ENCODE data around the gene SLC52A3.

Gene SLC52A3

DNA sequence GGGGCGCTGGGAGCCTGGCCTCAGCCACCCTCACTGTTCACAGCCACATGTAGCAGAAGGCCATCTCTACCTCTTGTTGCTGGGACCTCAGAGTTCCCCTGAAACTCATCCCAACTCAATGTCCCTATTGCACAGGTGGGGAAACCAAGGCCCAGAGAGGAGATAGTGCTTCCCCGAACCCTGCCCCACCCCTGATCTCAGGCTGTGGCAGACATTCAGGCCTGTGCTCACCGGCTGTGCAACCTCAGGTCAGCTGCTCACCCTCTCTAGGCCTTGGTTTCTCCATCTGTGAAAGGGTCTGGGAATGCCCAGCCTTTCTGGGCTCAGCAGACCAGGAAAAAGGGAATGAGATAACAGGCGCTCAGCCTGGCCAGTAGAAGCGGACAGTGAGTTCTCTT, 6.4 kb upstream of the SLC52A3 start:
- no peak overlapping the region for H3K4me3 ChIP-seq (ENCODE audit: low read depth, low read length)
- TF ChIP-seq, protein P1, sequence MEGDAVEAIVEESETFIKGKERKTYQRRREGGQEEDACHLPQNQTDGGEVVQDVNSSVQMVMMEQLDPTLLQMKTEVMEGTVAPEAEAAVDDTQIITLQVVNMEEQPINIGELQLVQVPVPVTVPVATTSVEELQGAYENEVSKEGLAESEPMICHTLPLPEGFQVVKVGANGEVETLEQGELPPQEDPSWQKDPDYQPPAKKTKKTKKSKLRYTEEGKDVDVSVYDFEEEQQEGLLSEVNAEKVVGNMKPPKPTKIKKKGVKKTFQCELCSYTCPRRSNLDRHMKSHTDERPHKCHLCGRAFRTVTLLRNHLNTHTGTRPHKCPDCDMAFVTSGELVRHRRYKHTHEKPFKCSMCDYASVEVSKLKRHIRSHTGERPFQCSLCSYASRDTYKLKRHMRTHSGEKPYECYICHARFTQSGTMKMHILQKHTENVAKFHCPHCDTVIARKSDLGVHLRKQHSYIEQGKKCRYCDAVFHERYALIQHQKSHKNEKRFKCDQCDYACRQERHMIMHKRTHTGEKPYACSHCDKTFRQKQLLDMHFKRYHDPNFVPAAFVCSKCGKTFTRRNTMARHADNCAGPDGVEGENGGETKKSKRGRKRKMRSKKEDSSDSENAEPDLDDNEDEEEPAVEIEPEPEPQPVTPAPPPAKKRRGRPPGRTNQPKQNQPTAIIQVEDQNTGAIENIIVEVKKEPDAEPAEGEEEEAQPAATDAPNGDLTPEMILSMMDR (IDR thresholded peaks at IDR 0.05; ENCODE audit: control insufficient read depth, extremely low read depth, insufficient read depth), result no peak
- DNase-seq (ENCODE audit: low read depth), result no peak

DNA sequence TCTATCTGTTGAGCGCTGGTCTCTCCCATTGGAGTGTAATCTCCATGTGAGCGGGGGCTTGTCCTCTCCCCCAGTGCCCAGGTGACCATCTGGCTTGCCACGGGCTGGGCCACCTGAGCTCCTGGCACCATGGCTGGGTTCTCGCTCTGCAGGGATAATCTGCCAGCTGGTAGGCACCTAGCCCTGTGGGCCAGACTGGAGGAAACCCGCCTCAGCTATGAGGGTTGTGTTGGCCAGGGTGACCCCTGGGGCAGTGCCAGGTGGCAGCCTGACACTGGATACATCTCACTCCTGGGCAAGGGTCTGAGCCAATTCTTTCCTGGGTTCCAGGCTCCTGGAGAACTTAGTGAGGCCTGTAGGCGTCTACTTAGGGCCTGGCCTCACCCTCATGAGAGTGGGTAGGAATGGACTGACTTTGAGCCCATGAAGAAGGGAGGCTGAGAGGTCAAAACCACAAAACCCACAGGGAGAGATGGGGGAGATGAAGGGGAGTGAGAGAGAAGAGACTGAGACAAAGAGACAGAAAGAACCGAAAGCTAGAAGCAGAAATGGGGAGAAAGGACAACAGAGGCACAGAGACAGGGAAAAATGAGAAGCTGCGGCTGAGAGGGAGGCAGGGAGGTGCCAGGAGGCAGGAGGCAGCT, 5.8 kb upstream of the SLC52A3 start:
- no peak for DNase-seq (ENCODE audit: low read depth)
- TF ChIP-seq, protein P1 (IDR thresholded peaks at IDR 0.05; ENCODE audit: control insufficient read depth, extremely low read depth, insufficient read depth), result no peak
- H3K4me3 ChIP-seq (ENCODE audit: low read depth, low read length), result no peak overlapping the region

DNA sequence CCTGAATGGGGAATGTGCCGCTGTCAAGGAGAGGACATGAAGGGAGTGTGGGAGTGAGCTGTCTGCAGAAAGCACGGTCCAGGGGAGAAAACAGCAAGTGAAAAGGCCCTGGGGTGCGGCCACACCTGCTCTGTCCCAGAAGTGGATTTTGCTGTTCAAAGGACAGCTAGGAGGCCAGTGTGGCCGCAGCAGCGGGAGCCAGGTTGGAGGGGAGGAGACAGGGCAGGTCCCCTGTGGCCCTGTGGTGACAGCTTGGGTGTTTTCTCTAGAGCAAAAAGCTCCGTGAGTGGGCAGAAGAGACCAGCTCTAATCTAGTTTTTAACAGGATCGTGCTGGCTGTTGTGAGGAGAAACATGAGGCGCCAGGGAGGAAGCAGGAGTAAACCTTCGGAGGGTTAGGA, 4.5 kb upstream of the SLC52A3 start:
- no peak overlapping the region for H3K4me3 ChIP-seq (ENCODE audit: low read depth, low read length)
- DNase-seq (ENCODE audit: low read depth), result no peak
- TF ChIP-seq, protein P1 (IDR thresholded peaks at IDR 0.05; ENCODE audit: control insufficient read depth, extremely low read depth, insufficient read depth), result no peak

DNA sequence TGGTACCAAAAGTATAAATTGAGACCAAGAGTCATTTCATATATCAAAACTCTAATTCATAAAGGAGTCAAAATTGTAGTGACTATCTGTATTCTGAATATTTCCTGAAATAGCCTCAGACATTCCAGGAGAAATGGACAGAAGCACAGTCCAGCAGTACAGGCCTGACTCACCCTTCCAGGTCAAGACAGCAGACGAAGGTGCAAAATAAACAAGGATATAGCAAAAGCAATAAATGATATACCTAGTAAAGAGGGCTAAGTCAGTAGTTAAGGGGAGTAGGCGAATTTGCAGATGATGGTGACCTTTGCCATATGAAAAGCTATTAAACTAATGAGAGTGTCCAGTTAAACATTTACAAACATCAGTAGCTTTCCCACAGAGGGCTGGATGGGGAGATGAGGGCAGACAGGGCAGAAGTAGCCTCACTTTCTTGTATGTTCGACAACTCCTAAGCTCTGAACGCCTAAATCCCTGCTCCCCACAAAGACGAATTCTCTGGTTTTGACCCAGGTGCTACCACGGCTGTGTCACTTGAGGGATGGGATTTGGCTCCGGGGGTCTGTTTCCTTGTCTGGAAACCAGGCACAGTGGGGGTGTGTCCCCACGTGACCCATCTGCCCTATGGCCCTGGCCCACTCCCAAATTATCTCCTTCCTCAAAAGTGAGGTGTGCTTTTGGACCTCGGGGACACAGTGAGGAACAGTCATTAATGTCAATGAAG, 3.6 kb upstream of the SLC52A3 start:
- TF ChIP-seq, protein P1 (IDR thresholded peaks at IDR 0.05; ENCODE audit: control insufficient read depth, extremely low read depth, insufficient read depth), result no peak
- DNase-seq (ENCODE audit: low read depth), result no peak
- H3K4me3 ChIP-seq (ENCODE audit: low read depth, low read length), result no peak overlapping the region

DNA sequence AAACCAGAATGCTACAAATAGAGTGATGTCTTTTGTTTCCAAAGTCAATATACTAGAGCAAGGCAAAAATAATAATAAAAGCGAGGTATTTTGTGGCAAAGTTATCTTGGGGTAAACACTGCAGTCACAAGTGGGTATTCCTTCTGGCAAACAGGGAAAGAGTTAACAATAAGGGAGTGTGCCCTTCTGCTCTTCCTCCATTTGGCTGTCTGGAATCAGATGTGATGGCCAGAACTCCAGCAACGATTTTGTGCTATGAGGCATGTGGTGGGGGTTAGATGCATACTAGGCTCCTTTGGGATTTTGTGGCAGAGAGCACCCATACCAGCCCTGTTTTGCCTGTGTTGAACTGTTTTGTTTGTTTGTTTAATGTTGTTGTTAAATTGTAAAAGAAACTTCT, 2.4 kb upstream of the SLC52A3 start:
- no peak overlapping the region for H3K4me3 ChIP-seq (ENCODE audit: low read depth, low read length)
- TF ChIP-seq, protein P1 (IDR thresholded peaks at IDR 0.05; ENCODE audit: control insufficient read depth, extremely low read depth, insufficient read depth), result no peak
- no peak for DNase-seq (ENCODE audit: low read depth)

DNA sequence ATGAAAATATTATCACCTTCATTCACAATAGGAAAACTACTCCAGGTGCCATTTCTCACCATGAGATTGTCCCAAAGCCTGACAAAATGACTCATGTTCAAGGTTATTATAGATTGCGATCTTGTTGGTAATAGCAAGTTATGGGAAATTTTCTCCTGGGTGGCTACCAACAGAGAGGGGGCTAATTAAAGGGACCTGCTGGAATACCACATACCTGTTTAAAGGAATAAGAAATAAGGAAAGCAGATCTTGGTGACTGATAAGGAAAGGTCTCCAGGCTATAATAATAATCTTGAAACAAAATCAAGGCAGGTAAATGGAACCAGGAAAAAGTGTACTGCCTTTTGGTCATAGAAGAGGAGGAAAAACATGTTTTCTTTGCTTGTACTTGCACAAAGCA, 1.4 kb downstream of the SLC52A3 start:
- TF ChIP-seq, protein P1 (IDR thresholded peaks at IDR 0.05; ENCODE audit: control insufficient read depth, extremely low read depth, insufficient read depth), result no peak
- DNase-seq (ENCODE audit: low read depth), result no peak
- H3K4me3 ChIP-seq (ENCODE audit: low read depth, low read length), result no peak overlapping the region
